HG03558 (cell line): ENCODE measurements around the gene ZBTB43.
"Not testable (repeated sequence)": the region's sequence is repeated elsewhere in the genome, so short reads cannot be mapped to it uniquely, and the experiment has no call there.

Experiments used
- ATAC-seq: cut with Tn5 transposase; IDR thresholded peaks from one replicate; pipeline ENCODE4 v1.9.1; 2021; ENCODE audit warnings: moderate number of reproducible peaks; ENCODE audit not compliant: unreplicated experiment; ENCODE audit errors: extremely low read depth

ZBTB43 gene

GRCh38 chr9:126804696-126805553, at the start of gene ZBTB43:
Gene ZBTB43, plus strand, starts transcription at chr9:126805040. Its CDS starts 27,470 bp downstream, at chr9:126832510.
- no peak for ATAC-seq

GRCh38 chr9:126755317-126755875, 49.4 kb upstream of the ZBTB43 start:
- no peak for ATAC-seq

- ATAC-seq, result no peak
Measured at GRCh38 chr9:126756238-126756637, 48.6 kb upstream of the ZBTB43 start.

GRCh38 chr9:126756876-126757415, 47.9 kb upstream of the ZBTB43 start:
- no peak for ATAC-seq

GRCh38 chr9:126758916-126759585, 45.8 kb upstream of the ZBTB43 start:
- ATAC-seq, result no peak

- ATAC-seq, result no peak
Measured at GRCh38 chr9:126761274-126761673, 43.6 kb upstream of the ZBTB43 start.

- ATAC-seq, result no peak
Measured at GRCh38 chr9:126763130-126763764, 41.6 kb upstream of the ZBTB43 start.

GRCh38 chr9:126773004-126773607, 31.7 kb upstream of the ZBTB43 start:
- ATAC-seq, result no peak

GRCh38 chr9:126775926-126776325, 28.9 kb upstream of the ZBTB43 start:
- no peak for ATAC-seq

GRCh38 chr9:126777733-126778132, 27.1 kb upstream of the ZBTB43 start:
- no peak for ATAC-seq

GRCh38 chr9:126778141-126778540, 26.7 kb upstream of the ZBTB43 start:
- no peak for ATAC-seq

GRCh38 chr9:126778696-126779095, 26.1 kb upstream of the ZBTB43 start:
- not testable (repeated sequence) for ATAC-seq

GRCh38 chr9:126781186-126782052, 23.4 kb upstream of the ZBTB43 start:
- ATAC-seq, result no peak

- ATAC-seq, result no peak
Measured at GRCh38 chr9:126782053-126782388, 22.8 kb upstream of the ZBTB43 start.

- no peak for ATAC-seq
Measured at GRCh38 chr9:126783949-126784348, 20.9 kb upstream of the ZBTB43 start.

GRCh38 chr9:126784401-126784800, 20.4 kb upstream of the ZBTB43 start:
- ATAC-seq, result no peak

GRCh38 chr9:126784841-126785240, 20.0 kb upstream of the ZBTB43 start:
- not testable (repeated sequence) for ATAC-seq

GRCh38 chr9:126788046-126788445, 16.8 kb upstream of the ZBTB43 start:
- no peak for ATAC-seq

GRCh38 chr9:126788634-126789349, 16.0 kb upstream of the ZBTB43 start:
- ATAC-seq, result no peak
